ENCODE data around the gene MTAP.

MTAP gene
- long read RNA-seq, full-length matches to known transcripts: 112 of 134 reads
- long read RNA-seq, partial matches to known transcripts: 9 of 134 reads
- long read RNA-seq, other reads (novel, unspliced or antisense): 13 of 134 reads

- DNase-seq (ENCODE audit: low read depth in 1 of 2, low spot score in 1 of 2): peak; percentile 66 to 87
- Histone ChIP-seq H3K27ac (replicated peaks) (peak within 1 kb of the TSS; percentile 89), H3K4me3 (replicated peaks; ENCODE audit: insufficient read depth, low read length) (peak within 1 kb of the TSS; percentile 59), H3K27me3 (ENCODE audit: insufficient read depth, poor library complexity, severe bottlenecking) (no peaks in the 10 kb centered on the region)
- peak; percentile 91 for TF ChIP-seq POLR2AphosphoS5 (IDR thresholded peaks at IDR 0.05; ENCODE audit: low read depth)
- TF ChIP-seq, protein P1, sequence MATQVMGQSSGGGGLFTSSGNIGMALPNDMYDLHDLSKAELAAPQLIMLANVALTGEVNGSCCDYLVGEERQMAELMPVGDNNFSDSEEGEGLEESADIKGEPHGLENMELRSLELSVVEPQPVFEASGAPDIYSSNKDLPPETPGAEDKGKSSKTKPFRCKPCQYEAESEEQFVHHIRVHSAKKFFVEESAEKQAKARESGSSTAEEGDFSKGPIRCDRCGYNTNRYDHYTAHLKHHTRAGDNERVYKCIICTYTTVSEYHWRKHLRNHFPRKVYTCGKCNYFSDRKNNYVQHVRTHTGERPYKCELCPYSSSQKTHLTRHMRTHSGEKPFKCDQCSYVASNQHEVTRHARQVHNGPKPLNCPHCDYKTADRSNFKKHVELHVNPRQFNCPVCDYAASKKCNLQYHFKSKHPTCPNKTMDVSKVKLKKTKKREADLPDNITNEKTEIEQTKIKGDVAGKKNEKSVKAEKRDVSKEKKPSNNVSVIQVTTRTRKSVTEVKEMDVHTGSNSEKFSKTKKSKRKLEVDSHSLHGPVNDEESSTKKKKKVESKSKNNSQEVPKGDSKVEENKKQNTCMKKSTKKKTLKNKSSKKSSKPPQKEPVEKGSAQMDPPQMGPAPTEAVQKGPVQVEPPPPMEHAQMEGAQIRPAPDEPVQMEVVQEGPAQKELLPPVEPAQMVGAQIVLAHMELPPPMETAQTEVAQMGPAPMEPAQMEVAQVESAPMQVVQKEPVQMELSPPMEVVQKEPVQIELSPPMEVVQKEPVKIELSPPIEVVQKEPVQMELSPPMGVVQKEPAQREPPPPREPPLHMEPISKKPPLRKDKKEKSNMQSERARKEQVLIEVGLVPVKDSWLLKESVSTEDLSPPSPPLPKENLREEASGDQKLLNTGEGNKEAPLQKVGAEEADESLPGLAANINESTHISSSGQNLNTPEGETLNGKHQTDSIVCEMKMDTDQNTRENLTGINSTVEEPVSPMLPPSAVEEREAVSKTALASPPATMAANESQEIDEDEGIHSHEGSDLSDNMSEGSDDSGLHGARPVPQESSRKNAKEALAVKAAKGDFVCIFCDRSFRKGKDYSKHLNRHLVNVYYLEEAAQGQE (IDR thresholded peaks at IDR 0.05; ENCODE audit: insufficient replicate concordance, low read depth): peak; percentile 22
- TF ChIP-seq CTCF (IDR thresholded peaks at IDR 0.05; ENCODE audit: insufficient read depth, low read length): no peak
- peak; percentile 68 for TF ChIP-seq GABPA (IDR thresholded peaks at IDR 0.05; ENCODE audit: low read depth)
- peak; percentile 2; the same call in 1 of the 2 replicates for TF ChIP-seq SPI1 (IDR thresholded peaks at IDR 0.05; ENCODE audit: borderline replicate concordance, low read depth)
Observed at GRCh38 chr9:21802418-21803000, at the start of gene MTAP. TSS of gene MTAP (plus strand) at chr9:21802636. CDS start at chr9:21802749, 113 bp downstream.

DNA sequence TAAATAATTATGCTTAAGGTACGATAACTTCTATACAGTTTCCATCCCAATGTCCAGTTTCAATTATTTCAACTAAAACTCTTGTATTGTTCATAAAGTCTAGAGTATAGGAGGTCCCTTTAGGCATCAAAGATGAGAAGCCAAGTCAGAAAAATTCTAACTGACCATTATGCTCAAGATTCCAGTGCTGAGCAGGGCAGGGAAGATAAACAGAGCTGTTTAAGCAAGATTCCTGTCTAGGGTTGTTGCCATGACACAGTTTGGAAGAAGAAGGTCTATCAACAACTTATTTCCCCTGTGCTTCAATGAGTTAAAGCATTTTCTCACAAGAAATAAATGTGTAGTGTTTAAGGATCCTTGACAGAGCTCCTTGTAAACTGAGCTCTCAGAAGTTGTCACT lies 48.9 kb upstream of the MTAP start:
- no peaks in the 10 kb centered on the region for H3K27me3 ChIP-seq (ENCODE audit: insufficient read depth, poor library complexity, severe bottlenecking)
- TF ChIP-seq GABPA (IDR thresholded peaks at IDR 0.05; ENCODE audit: low read depth) (no peak), SPI1 (IDR thresholded peaks at IDR 0.05; ENCODE audit: borderline replicate concordance, low read depth) (no peak), POLR2AphosphoS5 (IDR thresholded peaks at IDR 0.05; ENCODE audit: low read depth) (no peak), CTCF (IDR thresholded peaks at IDR 0.05; ENCODE audit: insufficient read depth, low read length) (no peak)
- TF ChIP-seq, protein P1 (IDR thresholded peaks at IDR 0.05; ENCODE audit: insufficient replicate concordance, low read depth): no peak
- no peak overlapping the region for H3K4me3 ChIP-seq (replicated peaks; ENCODE audit: insufficient read depth, low read length)
- H3K27ac ChIP-seq (replicated peaks): no peak overlapping the region
- DNase-seq (ENCODE audit: low read depth in 1 of 2, low spot score in 1 of 2): no peak

DNA sequence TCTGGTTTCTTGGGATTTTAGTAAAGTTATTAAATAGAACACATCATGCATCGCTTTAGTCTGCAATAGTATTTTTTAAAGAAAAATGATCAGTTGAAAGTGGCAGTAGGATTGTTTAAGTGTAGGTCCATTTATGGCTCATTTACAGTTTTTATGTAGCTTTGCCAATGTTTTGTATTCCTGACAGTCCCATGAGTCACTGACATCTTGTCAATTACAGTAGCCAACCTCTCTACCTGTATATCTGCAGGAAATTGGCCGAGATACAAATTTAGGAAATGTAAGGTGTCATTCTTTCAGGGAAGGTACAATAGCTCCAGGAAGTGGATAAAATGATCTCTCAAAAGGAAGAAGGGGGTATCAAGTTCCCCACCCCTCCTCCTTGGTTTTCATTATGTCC lies 47.7 kb upstream of the MTAP start:
- TF ChIP-seq SPI1 (IDR thresholded peaks at IDR 0.05; ENCODE audit: borderline replicate concordance, low read depth): no peak
- TF ChIP-seq GABPA (IDR thresholded peaks at IDR 0.05; ENCODE audit: low read depth): no peak
- TF ChIP-seq CTCF (IDR thresholded peaks at IDR 0.05; ENCODE audit: insufficient read depth, low read length): no peak
- TF ChIP-seq POLR2AphosphoS5 (IDR thresholded peaks at IDR 0.05; ENCODE audit: low read depth): no peak
- TF ChIP-seq, protein P1 (IDR thresholded peaks at IDR 0.05; ENCODE audit: insufficient replicate concordance, low read depth): no peak
- H3K27ac ChIP-seq (replicated peaks): no peak overlapping the region
- no peak for DNase-seq (ENCODE audit: low read depth in 1 of 2, low spot score in 1 of 2)
- no peak overlapping the region for H3K4me3 ChIP-seq (replicated peaks; ENCODE audit: insufficient read depth, low read length)
- H3K27me3 ChIP-seq (ENCODE audit: insufficient read depth, poor library complexity, severe bottlenecking): no peaks in the 10 kb centered on the region

Measured in HL-60 (cell line).